ENCODE data around the gene BOD1L1. TPM values are rescaled to one million over a fixed set of nuclear protein-coding genes. Genes with fewer than 3 reads are reported as not detected.

Gene BOD1L1
- total RNA-seq, 2 experiments from 2014 or later = 28.4 to 31.2 TPM

DNA sequence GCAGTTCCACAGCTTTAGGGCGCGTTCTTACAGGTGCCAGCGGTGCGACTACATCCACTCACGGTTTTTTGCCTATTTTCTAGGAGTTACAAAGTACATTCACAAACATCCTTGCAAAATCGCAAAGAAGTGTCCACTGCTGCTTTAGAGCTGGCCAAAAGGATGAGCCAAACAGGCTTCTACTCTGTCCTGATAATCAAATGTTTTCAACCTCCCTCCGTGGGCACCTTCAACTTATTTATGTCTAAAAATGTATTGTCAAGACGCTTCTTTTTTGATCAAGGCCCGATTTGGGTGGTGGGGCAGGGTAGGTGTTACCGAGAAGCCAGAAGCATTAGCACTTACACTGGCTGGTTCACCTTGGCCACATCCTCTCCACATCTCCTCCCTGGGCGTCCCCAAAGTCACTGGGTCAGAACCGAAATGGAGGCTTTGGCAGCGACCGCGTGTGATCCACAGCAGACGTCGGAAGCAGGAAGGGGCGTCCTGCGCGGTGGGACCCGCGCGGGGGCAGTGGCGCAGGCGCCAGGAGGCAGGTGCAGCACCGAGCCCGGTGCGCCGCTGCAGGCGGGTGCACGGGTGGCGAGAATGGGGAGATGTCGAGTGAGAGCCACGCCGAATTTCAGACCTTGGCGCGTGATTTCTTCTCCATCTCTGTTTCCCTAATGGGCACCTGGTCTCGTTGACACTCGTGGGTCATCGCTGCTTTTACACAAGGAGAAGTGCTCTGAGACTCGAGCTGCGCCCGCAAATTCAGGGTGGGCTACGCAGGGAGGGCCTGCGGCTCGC lies 100.1 kb downstream of the BOD1L1 start:
- ATAC-seq = no peak
- H3K4me1 Mint-ChIP-seq = peaks cover 14% of the 10 kb centered on the region
- H3K36me3 Mint-ChIP-seq = peaks cover 9% of the 10 kb centered on the region
- H3K9me3 Mint-ChIP-seq (ENCODE audit: low read depth) = peaks cover 2% of the 10 kb centered on the region
- no peak for DNase-seq
- no peak overlapping the region for H3K27ac Mint-ChIP-seq
- H3K4me3 Mint-ChIP-seq = no peak overlapping the region
- CTCF ChIA-PET = no interaction called here
- peaks cover 93% of the 10 kb centered on the region for H3K27me3 Mint-ChIP-seq

DNA sequence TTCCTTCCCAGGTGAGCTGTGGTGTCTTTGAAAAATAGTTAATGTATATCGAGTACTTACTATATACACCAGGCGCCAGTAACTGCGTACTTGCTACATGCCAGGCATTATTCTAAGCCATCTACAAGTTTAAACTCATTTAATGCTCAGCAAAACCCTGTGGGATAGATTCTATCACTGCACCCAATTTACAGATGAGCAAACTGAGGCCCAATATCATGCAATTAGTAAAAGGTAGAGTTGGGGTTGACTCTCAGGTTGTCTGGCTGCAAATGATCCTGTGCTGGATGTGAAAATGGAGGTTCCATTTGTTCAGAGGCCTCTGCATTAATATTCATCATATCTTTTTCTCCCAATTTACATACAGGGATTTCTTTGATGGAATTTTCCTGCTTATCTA lies 100.9 kb downstream of the BOD1L1 start:
- peaks cover 95% of the 10 kb centered on the region for H3K27me3 Mint-ChIP-seq
- DNase-seq (no peak), ATAC-seq (no peak)
- peaks cover 14% of the 10 kb centered on the region for H3K4me1 Mint-ChIP-seq
- CTCF ChIA-PET = interaction anchor here (1.5 kb wide), 1 partner anchor 15 kb away, joined by 3 read pairs; no protein-coding TSS in a partner anchor
- peaks cover 2% of the 10 kb centered on the region for H3K9me3 Mint-ChIP-seq (ENCODE audit: low read depth)
- H3K4me3 Mint-ChIP-seq = no peak overlapping the region
- peaks cover 9% of the 10 kb centered on the region for H3K36me3 Mint-ChIP-seq
- H3K27ac Mint-ChIP-seq = no peak overlapping the region

DNA sequence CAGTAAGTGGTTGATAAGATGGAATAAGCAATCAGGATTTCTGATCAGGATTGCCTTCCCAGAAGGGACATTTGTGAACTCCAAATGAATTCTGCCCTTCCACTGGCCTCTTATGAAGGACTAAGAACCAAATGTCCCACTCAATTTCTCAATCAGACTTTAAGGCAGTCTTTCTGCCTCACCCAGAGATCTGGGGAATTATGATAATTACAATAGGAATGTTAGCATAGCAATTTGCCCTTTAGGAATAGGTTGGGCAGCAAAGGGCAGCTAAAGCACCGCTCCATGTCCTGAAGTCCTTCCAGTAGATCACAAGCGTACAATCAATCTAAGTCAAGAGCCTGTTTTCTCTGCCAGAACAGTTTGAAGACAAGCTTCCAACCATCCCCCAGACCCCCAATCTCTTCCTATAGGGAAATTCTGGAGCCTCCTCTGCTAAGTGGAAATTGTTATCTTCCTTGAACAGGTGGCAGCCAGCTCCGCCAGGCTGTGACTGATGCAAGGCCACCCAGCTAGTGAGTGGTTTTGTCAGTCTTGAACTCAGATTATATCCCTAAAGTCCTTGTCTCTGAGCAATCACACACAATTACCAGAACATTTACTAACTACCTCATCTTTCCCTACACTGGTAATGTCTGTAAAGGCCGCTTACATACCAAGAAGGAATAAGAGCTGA lies 101.8 kb downstream of the BOD1L1 start:
- no peak for DNase-seq
- H3K27me3 Mint-ChIP-seq = peaks cover 92% of the 10 kb centered on the region
- ATAC-seq = no peak
- peaks cover 2% of the 10 kb centered on the region for H3K9me3 Mint-ChIP-seq (ENCODE audit: low read depth)
- no peak overlapping the region for H3K4me3 Mint-ChIP-seq
- no peak overlapping the region for H3K27ac Mint-ChIP-seq
- H3K36me3 Mint-ChIP-seq = peaks cover 9% of the 10 kb centered on the region
- peaks cover 14% of the 10 kb centered on the region for H3K4me1 Mint-ChIP-seq
- CTCF ChIA-PET = interaction anchor here (1.5 kb wide), 1 partner anchor 16 kb away, joined by 3 read pairs; no protein-coding TSS in a partner anchor

DNA sequence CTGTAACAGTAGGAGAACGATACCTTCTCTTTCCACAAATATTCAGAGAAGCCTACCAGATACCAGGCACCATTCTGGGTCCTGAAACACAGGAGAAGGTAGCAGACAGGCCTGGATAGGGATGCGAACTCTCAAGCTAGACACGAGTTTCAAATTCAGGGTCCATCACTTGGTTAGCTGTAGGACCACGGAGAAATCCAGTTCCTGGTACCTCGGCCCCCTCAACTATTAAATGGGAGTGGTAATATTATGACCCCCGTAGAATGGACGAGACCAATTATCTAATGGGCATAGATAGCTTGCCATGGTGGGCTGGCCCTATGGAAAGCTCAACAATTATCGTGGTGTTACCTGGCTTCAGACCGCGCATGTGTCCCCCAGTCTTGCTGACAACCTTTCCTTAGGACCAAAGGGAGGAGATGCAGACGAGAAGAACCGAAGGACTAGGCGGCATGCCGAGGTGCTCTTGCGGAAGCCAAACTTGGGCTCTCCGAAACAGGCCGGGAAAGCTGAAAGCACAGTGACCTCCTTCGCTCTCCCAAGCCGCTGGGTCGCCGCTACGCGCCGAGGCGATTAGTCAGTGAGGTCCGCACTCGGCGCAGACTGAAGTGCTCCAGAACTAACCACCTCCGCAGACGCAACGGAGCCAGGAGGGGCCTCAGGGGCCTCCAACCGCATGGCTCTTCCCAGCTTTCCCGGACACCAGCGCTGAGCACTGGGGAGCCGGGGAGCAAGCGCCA lies 102.9 kb downstream of the BOD1L1 start:
- Mint-ChIP-seq H3K36me3 (peaks cover 8% of the 10 kb centered on the region), H3K9me3 (ENCODE audit: low read depth) (peaks cover 2% of the 10 kb centered on the region), H3K4me1 (peaks cover 14% of the 10 kb centered on the region), H3K27ac (no peak overlapping the region), H3K27me3 (peaks cover 87% of the 10 kb centered on the region), H3K4me3 (no peak overlapping the region)
- DNase-seq (no peak), ATAC-seq (no peak)
- CTCF ChIA-PET = no interaction called here

DNA sequence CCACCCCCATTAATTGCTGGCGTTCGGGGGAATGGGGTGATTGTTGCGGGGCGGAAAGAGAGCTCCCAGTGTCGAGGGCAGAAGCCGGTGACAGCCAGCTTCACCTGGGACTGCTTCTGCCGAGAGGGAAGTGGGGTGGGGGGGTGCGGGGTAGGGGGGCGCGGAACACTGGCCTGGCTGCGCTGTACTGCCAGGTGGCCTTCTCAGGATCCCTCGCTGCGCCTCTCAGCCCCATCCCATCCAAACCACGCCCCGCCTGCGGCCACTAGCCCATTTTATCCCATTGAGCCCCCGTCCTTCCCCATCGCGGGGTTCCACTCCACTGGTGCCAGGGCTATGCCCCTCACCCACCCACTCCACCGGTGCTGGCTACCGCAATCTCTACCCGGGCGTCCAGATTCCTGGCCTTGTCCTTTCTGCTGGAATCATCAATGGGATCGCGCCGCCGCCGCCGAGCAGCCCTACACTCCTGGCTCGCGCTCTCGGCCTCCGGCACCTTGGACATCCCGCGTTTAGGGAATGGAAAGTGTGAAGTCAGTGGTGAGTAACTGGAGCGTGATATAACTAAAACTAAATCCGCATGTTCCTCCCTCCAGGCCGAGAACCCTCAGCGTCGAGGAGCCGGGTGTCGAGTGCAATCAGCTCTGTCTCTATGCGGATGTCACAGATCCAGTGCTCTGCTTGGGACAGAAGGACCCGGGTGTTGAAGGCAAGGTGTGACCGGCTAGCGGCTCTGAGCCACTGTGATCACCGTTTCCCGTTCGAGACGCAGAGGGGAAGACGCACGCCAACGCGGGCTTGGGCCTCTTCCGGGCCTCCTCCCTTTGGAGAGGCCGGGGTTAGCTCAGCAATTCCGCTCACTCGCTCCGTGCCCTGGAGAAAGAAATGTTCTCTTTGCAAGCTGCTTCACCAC lies 103.7 kb downstream of the BOD1L1 start:
- CTCF ChIA-PET = no interaction called here
- Mint-ChIP-seq H3K27ac (no peak overlapping the region), H3K4me1 (peaks cover 12% of the 10 kb centered on the region), H3K4me3 (no peak overlapping the region), H3K36me3 (peaks cover 6% of the 10 kb centered on the region), H3K9me3 (ENCODE audit: low read depth) (peaks cover 2% of the 10 kb centered on the region), H3K27me3 (peaks cover 87% of the 10 kb centered on the region)
- ATAC-seq = no peak
- no peak for DNase-seq

DNA sequence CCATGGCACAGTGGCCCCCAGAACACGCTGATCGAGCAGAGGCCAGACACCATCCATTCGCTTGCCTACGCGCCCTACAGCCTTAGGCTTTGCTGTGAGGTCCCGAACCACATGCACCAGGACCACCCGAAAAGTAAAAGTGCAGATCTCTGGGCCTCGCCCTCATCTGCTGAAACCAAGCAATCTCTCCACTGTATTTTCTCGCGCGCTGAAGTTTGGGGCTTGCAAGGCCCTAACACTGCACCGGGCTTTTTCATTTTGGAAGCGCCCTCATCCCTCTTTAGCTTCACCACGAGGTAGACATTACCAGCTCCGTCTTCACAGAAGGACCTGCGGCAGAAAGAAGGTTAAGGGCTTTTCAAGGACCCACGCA lies 104.4 kb downstream of the BOD1L1 start:
- DNase-seq (no peak), ATAC-seq (no peak)
- peaks cover 2% of the 10 kb centered on the region for H3K9me3 Mint-ChIP-seq (ENCODE audit: low read depth)
- peaks cover 5% of the 10 kb centered on the region for H3K4me1 Mint-ChIP-seq
- CTCF ChIA-PET = no interaction called here
- H3K27ac Mint-ChIP-seq = no peak overlapping the region
- peaks cover 3% of the 10 kb centered on the region for H3K36me3 Mint-ChIP-seq
- no peak overlapping the region for H3K4me3 Mint-ChIP-seq
- H3K27me3 Mint-ChIP-seq = peaks cover 81% of the 10 kb centered on the region

DNA sequence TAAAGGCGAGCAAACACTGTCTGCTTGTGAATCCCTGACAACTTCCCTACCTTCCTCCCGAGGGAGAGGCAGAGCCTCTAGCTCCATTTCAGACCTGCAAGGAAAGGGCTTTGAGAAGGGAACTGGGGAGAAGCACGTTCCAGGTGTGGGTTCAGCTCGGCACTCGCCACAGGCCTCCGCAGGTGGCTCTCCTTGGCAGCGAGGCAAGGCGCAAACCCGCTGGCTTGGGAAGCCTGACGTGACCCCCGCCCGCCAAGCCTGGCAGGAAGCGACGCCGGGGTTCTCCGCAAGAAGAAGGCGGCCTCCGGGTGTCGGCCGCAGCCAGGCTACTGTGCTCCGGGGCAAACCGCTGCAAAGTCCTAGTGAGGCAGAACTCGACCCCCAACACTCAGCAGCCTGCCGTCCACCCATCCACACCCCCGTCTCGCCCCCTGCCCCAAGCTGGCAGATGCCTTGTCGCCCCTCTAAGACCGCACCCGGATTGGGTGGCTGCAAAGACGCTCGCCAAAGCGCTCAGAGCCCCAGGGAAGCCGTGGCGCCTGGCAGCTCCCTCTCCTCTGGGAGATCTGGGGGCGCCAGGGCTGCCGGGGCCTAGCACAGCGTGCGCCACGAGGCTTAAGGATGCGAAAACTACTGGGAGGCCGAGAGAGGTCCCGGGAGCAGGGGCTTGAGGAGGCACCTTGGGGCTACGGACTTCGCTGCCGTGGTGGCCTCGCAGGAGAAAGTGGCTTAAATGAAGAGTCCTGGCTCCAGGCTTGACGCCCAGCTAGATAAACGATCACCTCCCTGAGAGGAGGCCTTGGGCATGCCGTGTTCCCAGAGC lies 105.0 kb downstream of the BOD1L1 start:
- H3K36me3 Mint-ChIP-seq = peaks cover 3% of the 10 kb centered on the region
- CTCF ChIA-PET = interaction anchor here (1.2 to 1.9 kb wide), 3 partner anchors 11 to 26 kb away, joined by 3 to 8 read pairs (median 4); no protein-coding TSS in a partner anchor
- DNase-seq (no peak), ATAC-seq (no peak)
- H3K27ac Mint-ChIP-seq = peak overlapping the region; percentile 36
- peaks cover 4% of the 10 kb centered on the region for H3K4me1 Mint-ChIP-seq
- H3K27me3 Mint-ChIP-seq = peaks cover 80% of the 10 kb centered on the region
- H3K4me3 Mint-ChIP-seq = no peak overlapping the region
- peaks cover 2% of the 10 kb centered on the region for H3K9me3 Mint-ChIP-seq (ENCODE audit: low read depth)

DNA sequence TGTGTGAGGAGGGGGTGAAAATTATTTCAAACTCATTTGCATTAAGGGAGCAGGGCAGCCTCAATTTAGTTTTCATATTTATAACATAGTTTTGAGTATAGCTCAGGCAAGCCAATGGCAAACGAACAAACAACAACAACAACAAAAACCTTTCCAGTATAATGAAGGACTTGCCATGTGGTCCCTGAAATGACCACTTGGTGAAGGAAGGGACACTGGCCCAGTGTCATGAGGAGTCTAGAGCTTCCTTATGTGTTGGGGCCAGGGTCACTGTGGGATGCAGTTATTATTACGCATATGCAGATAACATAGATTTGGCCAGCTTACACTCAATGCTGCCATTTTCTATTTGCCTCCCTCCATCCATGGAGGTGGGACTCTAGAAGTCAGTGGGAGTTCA lies 106.5 kb downstream of the BOD1L1 start:
- CTCF ChIA-PET = interaction anchor here (0.9 to 1.9 kb wide), 4 partner anchors 9 to 27 kb away, joined by 3 to 8 read pairs (median 4); no protein-coding TSS in a partner anchor
- H3K4me3 Mint-ChIP-seq = no peak overlapping the region
- peaks cover 4% of the 10 kb centered on the region for H3K4me1 Mint-ChIP-seq
- DNase-seq = no peak
- H3K27me3 Mint-ChIP-seq = peaks cover 76% of the 10 kb centered on the region
- no peaks in the 10 kb centered on the region for H3K36me3 Mint-ChIP-seq
- no peak for ATAC-seq
- H3K9me3 Mint-ChIP-seq (ENCODE audit: low read depth) = peaks cover 2% of the 10 kb centered on the region
- H3K27ac Mint-ChIP-seq = no peak overlapping the region

Small RNA genes within 50 kb of the gene (microRNA-seq; reads per million reads assigned to microRNA genes)
- gene MIR5091 = not detected

Other genes with a start within 250 kb of the BOD1L1 start
- gene RAB28, start 143.4 kb downstream of the BOD1L1 start, total RNA-seq = 10 to 100 TPM; 13.7 to 19.0 TPM
- not detected for gene NKX3-2, start 83.2 kb downstream of the BOD1L1 start, total RNA-seq

Data from activated CD8-positive, alpha-beta memory T cell treated with anti-CD3 and anti-CD28 coated beads, Interleukin-2, amount 10 ng/mL, durations not matched to agents 7 days and 5 days (primary cell).